Inflammatory macrophage treated with lipopolysaccharide for 1 hour (primary cell): Measurements from ENCODE around the gene SHB.

Experiments used
- DNase-seq, 2 donors: peaks; one replicate each; pipeline ENCODE4 v3.0.0-alpha.2; 2020 to 2022

The SHB gene

GRCh38 chr9:38086496-38086895, 17.5 kb upstream of the SHB start:
- no peak for DNase-seq

DNA sequence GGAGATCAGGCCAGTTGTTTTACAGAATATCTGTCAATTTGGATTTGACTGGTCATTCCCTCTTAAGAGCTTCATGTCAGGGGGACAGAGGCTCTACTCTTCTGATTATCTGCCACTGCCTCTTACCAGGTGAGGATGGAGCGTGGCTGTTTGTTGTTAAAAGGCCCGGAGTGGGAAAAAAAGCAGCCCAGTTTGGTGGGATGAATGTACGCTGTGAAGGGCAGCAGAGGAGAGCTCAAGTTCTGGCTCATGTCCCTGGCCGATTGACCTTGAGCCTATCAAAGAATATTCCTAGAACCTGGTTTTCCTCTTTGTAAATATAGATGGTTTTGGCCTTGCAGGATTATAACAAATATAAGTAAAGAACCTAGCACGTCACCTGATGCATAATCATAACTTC, 16.3 kb upstream of the SHB start:
- DNase-seq: no peak

GRCh38 chr9:38084556-38084880, 15.5 kb upstream of the SHB start:
- DNase-seq: peak; percentile 73 to 79

DNA sequence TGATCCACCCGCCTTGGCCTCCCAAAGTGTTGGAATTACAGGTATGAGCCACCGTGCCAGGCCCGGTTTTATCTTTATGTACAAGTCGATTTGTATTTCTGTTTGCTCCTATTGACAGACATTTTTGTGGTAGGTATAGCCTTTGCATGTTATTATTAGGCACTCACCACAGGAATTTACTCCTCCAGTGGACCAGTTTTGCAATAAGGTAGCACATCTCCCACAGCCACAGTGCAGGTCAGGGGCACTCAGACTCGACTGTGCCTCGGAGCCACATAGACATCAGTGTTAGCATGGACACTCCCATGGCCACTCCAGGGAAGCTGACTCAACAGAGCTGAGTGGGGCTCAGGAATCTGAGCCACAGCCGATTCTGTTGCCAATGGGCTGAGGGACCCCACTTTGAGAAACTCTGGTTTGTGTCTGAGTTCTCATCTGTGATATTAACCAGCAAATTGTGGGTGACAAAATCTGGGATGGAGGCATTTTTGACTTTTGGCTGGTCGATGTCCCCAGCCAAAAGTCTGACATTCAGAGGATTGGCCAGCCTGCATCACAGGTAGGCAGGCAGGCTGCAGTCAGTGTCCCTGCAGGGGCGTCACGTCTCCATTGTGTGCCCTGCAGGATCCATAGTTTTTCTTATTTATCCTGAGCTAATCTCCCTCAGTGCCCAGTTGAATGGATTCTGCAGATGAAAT, 15.0 kb upstream of the SHB start:
- no peak for DNase-seq

GRCh38 chr9:38082446-38083287, 13.6 kb upstream of the SHB start:
- DNase-seq: peak; percentile 50 to 56

GRCh38 chr9:38081356-38082108, 12.5 kb upstream of the SHB start:
- DNase-seq: no peak

GRCh38 chr9:38079461-38080031, 10.5 kb upstream of the SHB start:
- DNase-seq: peak; percentile 55 to 78

DNA sequence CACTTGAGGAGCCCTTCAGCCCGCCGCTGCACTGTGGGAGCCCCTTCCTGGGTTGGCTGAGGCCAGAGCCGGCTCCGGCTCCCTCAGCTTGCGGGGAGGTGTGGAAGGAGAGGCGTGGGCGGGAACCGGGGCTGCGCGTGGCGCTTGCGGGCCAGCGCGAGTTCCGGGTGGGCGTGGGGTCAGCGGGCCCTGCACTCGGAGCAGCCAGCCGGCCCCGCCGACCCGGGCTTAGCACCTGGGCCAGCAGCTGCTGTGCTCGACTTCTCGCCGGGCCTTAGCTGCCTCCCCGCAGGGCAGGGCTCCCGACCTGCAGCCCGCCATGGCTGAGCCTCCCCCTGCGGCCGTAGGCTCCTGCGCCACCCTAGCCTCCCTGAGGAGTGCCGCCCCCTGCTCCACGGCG, 6.2 kb upstream of the SHB start:
- DNase-seq: no peak

- DNase-seq: peak; percentile 34 to 51
Observed at GRCh38 chr9:38074441-38074961, 5.5 kb upstream of the SHB start.

- DNase-seq: no peak
Observed at GRCh38 chr9:38073882-38074281, 4.9 kb upstream of the SHB start.

DNA sequence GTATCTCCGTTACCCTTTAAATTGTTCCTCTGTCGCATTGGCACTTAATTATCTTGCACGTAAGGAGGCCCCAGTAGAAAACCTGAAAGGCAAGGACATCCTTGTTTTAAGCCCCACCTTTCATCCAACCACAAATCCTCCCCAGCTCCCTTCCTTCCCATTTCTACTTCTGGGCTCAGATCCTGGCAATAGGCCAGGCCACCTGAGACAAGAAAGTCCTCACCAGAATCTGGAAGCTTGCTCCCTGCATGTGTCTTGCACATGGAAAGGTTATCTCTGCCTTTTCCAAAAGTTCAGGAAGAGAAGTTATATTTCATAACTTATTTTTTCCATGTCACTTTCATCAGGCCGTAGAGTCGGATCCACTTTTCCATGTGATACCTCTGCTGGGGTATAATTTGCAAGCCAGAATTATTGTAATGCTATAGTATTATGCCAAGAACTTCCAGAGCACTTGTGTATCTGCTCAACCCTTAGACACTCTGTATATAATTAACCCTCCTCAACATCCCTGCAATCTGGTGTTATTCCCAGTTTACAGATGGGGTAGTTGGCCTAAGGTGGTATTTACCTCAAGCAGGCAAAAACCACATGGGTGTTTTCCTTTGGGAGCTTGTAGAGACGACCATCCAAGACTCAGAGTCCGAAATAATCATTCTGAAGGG, 2.6 kb upstream of the SHB start:
- DNase-seq: no peak

DNA sequence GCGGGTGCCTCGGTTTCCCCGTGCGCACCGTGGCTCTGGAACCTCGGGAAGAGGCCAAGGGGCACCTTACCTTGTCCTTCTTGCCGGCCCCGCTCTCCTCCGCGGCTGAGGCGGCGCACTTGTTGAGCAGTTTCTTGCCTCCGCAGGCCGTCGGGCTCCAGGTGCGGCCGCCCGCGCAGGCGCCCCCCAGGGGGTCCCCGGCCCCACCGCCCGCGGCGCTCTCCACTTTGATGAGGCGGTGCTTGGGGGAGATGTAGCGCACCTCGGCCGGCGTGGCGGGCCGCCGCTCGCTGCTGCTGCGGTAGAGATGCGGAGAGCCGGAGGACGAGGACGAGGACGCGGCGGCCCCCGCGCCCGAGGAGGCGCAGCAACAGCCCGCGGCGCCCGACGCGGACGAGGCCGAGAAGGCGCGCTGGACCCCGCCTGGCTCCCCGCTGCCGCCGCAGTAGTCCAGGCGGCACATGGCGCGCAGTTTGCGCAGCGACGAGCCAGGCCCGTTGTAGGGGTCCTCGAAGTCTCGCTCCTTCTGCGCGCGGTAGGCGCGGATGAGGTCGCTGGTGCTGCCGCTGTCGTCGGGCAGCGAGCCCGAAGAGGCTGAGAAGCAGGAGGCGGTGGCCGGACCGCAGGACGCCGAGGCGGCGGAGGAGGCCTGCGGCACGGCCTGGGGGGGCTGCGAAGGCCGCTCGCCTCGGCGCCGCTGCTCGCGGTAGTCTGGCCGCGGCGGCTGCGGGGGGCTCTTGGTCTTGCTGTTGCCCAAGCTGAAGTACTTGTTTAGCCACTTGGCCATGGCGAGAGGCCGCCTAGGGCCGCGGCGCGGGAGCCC, 957 bp downstream of the SHB start:
- no peak for DNase-seq

GRCh38 chr9:38066914-38067858, 1.8 kb downstream of the SHB start:
- peak; percentile 30 to 37 for DNase-seq

DNA sequence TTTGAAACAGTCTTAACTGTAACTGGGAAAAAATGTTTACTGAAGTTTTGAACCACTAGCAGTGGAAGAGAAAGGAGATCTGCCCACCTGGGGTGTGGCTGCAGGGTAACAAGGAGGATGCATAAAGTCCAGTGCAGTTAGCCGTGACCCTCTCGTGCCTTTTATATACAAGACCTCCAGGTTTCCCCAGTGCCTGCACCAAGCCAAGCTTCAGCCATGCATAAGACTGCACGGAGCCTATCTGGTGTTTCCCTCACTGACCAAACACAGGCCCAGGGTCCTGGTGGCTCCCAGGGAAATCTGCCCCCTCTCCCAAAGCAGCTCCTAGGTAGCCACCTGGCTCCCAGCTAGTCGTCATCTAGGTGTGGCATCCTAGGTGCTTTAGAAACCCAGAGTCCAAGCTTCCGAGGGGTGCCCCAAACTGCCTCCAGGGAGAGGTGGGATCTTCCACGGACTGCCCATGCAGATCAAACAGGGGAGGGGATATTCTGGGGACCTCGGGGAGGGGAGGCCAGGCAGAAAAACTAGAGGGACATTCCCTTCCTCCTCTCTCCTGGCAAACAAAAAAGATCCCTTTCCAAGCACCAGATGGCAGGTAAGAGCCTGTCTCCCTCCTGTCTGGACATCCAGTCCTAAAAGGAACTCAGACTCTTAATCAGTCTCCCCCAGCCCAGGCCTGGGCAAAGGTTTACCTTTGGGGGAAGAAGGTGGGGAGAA, 2.7 kb downstream of the SHB start:
- DNase-seq: no peak

DNA sequence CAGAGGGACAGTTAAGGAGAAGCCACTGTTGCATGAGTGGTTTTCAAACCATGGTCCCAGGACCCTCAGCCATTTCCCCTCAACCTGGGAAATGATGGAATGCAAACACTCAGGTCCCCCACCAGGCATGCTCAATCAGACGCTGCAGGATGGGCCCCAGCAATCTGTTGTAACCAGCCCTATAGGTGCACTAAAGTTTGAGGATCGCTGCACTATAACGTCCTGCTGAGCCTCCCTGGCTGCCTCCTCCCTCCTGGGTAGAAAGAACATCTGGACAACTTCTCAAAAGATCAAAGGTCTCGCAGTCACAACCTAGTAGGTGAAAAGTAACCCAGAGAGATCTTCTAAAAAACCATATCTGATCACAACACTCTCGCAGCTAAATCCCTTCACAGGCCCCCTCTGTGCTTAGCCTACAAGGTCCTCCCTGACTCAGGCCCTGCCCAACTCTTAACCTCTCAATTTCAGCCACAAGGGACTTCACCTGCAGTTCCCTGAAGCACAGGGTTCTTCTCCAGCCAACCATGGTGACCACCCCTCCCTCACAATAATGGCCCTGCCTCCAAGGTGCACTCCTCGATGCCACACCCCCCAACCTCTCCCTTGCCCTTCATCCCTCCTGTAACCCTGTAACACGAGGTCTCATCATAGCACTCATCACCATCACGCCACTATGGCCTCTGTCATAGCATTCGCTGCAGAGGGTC, 3.5 kb downstream of the SHB start:
- no peak for DNase-seq

DNA sequence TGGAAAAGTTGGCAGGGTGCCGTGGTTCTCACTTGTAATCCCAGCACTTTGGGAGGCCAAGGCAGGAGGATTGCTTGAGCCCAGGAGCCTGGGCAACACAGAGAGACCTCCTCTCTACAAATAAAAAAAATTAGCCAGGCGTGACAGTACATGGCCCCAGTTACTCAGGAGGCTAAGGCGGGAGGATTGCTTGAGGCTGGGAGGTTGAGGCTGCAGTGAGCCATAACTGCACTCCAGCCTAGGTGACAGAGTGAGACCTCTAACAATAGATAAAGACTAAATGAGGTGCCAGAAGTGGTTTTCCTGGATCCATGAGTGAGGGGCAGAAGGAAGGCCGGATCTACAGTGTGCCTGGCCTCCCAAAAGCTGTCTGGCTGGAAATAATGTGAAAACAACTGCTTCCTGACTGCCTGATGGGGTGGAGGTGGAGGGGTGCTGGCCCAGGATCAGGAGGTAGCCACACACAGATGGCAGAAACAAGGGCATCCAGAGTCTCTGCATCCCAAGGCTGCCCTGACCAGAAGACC, 4.1 kb downstream of the SHB start:
- DNase-seq: no peak

- no peak for DNase-seq
Observed at GRCh38 chr9:38063363-38063707, 5.7 kb downstream of the SHB start.

DNA sequence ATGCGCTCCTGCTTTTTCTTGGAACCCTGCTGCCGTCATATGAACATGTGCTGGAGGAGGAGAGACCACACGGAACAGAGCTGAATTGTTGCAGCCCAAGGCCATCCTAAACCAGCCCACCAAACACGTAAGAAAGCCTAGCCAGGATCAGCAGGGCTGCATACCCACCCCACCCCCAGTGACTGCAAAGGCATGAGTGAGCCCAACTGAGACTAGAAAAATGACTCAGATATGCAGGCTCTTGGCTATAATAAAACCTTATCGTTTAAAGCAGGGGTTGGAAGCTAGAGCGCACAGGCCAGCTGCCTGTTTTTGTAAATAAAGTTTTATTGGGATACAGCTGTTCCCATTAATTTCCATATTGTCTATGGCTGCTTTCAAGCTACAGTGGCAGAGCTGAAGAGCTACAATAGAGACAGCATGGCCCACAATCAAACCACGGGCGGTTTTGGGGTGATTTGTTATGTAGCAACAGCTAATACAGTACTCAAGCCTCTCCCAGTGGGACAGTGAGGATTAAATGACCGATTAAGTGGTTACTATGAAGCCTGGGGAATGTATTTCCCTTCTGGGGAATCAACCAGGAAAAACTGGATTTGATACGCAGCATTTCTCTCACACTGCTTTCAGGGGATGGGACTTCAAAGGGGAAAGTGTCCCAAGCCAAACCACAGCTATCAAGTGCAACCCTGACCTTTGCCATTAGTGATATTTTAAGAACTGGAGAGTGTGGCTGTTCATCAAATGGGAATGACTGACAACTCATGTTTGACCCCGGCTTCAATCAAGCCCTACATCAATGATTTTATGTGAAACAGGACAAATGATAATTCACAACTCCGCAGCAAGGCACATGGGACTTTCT, 6.3 kb downstream of the SHB start:
- no peak for DNase-seq
